PC-3 (cell line): ENCODE data around the gene NLGN3.

ENCODE experiments used
- EZH2 ChIP-seq: fragments of 300-600 bp; sonication (generic); IDR thresholded peaks from one replicate; pipeline ENCODE4 v1.6.1; 2017; ENCODE audit warnings: antibody characterized with exemption, mild to moderate bottlenecking, low read length; ENCODE audit not compliant: unreplicated experiment
- TF ChIP-seq, protein P1 (sequence below): fragments of 300-600 bp; sonication (generic); conservative IDR thresholded peaks from 2 replicates; pipeline ENCODE4 v1.5.1; 2017; ENCODE audit warnings: antibody characterized with exemption, low read depth, mild to moderate bottlenecking, low read length

DNA sequence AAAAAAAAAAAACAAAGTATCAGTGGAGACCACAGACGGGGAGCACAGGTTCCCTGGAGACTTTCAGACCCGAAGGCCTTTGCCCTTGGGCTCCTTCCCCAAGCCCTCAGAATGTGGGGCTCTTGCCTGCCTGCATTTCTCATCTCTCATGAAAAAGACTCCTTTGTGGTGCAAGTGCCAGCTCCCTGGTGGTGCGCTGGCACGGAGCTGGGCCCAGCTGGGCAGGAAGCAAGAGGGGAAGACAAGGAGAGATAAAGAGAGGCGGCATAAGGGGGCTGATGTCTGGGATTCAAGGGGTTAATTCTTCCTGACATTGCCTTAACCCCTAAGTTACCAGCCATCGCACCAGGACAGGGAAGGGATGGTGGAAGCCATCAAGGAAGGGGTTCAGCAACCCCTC, 21.8 kb downstream of the NLGN3 start:
- TF ChIP-seq, protein P1, sequence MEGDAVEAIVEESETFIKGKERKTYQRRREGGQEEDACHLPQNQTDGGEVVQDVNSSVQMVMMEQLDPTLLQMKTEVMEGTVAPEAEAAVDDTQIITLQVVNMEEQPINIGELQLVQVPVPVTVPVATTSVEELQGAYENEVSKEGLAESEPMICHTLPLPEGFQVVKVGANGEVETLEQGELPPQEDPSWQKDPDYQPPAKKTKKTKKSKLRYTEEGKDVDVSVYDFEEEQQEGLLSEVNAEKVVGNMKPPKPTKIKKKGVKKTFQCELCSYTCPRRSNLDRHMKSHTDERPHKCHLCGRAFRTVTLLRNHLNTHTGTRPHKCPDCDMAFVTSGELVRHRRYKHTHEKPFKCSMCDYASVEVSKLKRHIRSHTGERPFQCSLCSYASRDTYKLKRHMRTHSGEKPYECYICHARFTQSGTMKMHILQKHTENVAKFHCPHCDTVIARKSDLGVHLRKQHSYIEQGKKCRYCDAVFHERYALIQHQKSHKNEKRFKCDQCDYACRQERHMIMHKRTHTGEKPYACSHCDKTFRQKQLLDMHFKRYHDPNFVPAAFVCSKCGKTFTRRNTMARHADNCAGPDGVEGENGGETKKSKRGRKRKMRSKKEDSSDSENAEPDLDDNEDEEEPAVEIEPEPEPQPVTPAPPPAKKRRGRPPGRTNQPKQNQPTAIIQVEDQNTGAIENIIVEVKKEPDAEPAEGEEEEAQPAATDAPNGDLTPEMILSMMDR, result no peak
- no peak for TF ChIP-seq EZH2
